ENCODE measurements around the gene HSD3B7.

Gene HSD3B7

DNA sequence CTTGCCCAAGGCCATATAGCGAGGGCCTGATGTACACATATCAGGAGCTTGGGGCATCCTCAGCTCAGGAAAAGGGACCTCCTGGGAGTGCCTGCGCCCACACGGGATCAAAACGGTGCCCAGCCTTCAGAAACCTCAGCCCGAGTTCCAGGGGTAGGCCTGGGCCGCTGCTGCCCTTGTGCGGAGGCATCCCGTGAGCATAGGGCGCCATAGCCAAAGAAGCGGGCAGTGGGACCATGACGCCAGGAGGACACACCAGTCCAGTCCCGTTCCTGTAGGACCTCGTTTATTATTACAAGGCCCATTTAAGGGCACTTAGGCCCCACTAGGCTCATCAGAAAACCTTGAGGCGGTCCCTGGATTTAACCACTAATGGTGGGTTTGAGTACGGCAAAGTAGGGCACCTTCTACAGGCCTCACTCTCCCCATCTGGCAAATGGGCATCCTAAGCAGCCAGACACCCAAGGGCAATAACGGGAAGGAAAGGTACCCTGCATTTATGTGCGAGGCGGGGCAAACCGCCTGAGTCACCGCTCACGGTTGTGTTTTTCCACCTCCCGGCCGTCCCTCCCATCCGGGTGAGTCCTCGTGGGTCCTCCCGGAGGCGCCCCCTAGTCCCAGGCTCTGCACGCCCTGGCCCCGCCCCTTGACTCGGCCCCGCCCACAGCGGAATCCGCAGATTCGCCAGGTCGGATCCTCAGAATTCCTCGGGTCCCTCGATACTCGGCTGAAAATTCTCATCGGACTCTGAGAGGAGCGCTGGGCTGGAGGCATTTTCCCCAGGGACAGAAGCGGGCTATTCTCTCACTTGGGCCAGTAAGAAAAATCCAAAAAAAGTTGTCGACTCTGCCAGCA is 28.2 kb upstream of the HSD3B7 start:
- in situ Hi-C loops (cut with MboI; ENCODE audit: low sequenced_read_pairs), result loop anchor here (10.0 to 25.0 kb wide), 3 partner anchors 480 to 918 kb away; partner anchors contain the start of genes COX6A2, ZNF267 and ZNF843

DNA sequence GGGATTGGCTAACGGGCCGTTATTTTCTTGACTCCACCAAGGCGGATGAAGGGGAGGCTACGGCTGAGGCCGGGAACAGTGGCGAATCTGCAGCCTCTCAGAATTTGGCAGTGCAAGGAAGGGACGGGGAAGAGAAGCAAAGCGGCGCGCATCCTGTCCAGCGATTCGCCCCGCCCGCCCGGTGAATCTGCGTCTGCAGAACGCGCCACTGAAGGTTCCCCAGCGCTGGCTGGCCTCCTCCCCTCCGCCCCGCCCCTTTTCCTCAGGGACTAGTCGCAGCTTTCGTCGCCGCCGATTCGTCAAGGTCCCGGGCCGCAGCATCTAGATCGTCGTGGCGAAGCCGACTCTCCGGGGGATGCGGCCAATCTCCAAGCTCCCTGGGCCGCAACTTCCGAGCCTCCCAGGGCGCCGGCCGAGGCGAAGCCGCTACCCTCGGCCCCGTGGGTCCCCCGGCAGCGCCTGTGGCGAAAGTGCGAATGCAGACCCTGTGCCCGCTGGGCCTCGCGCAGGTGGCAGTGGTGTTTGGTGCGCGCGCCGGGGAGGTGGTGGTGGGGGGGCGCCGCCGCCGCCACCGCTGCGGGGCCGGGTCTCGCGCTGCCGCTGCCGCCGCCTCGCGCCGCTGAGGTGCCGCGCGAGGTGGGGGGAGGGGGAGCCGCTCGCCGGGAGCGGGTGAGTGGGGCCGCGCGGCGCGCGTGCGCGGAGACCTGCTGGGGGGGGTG is 27.4 kb upstream of the HSD3B7 start, which contains the start of gene SETD1A:
TSS of gene SETD1A (plus strand) at position 299 of the 719 bp plus-strand sequence. CDS start 978 bp downstream, outside the sequence.
- in situ Hi-C loops (cut with MboI; ENCODE audit: low sequenced_read_pairs), result loop anchor here (10.0 to 25.0 kb wide), 3 partner anchors 480 to 917 kb away; partner anchors contain the start of genes COX6A2, ZNF267 and ZNF843

GRCh38 chr16:30958175-30959079 is 26.6 kb upstream of the HSD3B7 start:
- in situ Hi-C loops (cut with MboI; ENCODE audit: low sequenced_read_pairs), result loop anchor here (10.0 to 25.0 kb wide), 3 partner anchors 479 to 916 kb away; partner anchors contain the start of genes COX6A2, ZNF267 and ZNF843

GRCh38 chr16:30961384-30961783 is 23.6 kb upstream of the HSD3B7 start:
- in situ Hi-C loops (cut with MboI; ENCODE audit: low sequenced_read_pairs), result loop anchor here (25.0 kb wide), 2 partner anchors 476 to 751 kb away; partner anchors contain the start of genes COX6A2 and ZNF843

DNA sequence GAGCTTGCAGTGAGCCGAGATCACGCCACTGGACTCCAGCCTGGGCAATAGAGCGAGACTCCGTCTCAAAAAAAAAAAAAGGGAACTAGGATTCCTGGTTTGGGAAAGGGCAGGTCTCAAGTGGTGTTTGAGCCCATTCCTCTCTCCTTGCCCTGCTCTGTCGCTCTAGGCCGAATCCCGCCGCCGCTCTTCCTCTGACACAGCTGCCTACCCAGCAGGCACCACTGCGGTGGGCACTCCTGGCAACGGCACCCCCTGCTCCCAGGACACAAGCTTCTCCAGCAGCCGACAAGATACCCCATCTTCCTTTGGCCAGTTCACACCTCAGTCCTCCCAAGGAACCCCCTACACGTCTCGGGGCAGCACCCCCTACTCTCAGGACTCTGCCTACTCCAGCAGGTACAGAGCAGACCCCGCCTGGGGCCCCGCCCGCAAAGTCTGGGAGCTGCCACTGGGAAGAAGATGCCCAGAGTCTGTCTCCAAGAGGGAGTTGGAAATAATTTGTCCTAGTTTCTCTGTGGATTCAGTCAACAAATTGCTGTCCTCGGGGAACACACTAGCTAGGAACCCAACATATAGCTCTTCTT is 21.0 kb upstream of the HSD3B7 start:
- in situ Hi-C loops (cut with MboI; ENCODE audit: low sequenced_read_pairs), result loop anchor here (25.0 kb wide), 2 partner anchors 473 to 748 kb away; partner anchors contain the start of genes COX6A2 and ZNF843

GRCh38 chr16:30964574-30965226 is 20.3 kb upstream of the HSD3B7 start:
- in situ Hi-C loops (cut with MboI; ENCODE audit: low sequenced_read_pairs), result loop anchor here (25.0 kb wide), 2 partner anchors 473 to 748 kb away; partner anchors contain the start of genes COX6A2 and ZNF843

DNA sequence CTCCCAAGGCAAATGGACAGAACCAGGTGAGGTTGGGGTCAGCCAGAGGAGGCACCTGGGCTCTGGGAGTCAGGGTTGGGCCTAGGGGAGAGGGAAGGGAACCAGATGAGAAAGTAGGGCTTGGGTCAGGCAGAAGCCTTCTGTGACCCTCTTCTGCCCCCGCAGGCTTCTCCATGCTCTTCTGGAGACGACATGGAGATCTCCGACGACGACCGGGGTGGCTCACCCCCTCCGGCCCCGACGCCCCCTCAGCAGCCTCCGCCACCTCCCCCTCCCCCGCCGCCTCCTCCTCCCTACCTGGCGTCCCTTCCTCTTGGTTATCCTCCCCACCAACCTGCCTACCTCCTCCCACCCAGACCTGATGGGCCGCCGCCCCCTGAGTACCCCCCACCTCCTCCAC is 19.6 kb upstream of the HSD3B7 start:
- in situ Hi-C loops (cut with MboI; ENCODE audit: low sequenced_read_pairs), result loop anchor here (25.0 kb wide), 2 partner anchors 472 to 747 kb away; partner anchors contain the start of genes COX6A2 and ZNF843

- in situ Hi-C loops (cut with MboI; ENCODE audit: low sequenced_read_pairs), result loop anchor here (25.0 kb wide), 2 partner anchors 471 to 746 kb away; partner anchors contain the start of genes COX6A2 and ZNF843
Observed at GRCh38 chr16:30966033-30966619, 18.9 kb upstream of the HSD3B7 start.

GRCh38 chr16:30967795-30968194 is 17.2 kb upstream of the HSD3B7 start:
- in situ Hi-C loops (cut with MboI; ENCODE audit: low sequenced_read_pairs), result loop anchor here (25.0 kb wide), 2 partner anchors 470 to 745 kb away; partner anchors contain the start of genes COX6A2 and ZNF843

DNA sequence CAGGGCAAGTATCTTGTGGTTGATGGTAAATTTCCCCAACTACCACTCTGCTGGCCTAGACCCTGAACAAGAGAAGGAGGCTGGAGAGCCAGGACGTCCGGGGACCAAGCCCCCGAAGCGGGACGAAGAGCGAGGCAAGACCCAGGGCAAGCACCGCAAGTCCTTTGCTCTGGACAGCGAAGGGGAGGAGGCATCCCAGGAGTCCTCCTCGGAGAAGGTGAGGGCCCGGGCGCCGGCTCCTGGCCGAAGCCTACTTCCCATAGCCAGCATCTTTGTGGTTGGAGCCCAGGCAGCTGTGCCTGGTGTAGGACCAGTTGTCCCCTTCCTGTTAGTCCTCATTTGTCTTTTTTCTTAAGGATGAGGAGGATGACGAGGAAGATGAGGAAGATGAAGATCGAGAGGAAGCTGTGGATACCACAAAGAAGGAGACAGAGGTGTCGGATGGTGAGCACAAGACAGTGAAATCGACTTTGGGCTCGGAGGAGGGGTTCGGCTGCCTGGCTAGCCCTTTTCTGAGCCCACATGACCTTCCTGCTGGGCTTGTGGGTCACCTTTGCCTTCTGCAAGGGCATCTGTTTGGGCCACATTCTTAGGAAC is 15.7 kb upstream of the HSD3B7 start:
- in situ Hi-C loops (cut with MboI; ENCODE audit: low sequenced_read_pairs), result loop anchor here (25.0 kb wide), 2 partner anchors 468 to 743 kb away; partner anchors contain the start of genes COX6A2 and ZNF843

- in situ Hi-C loops (cut with MboI; ENCODE audit: low sequenced_read_pairs), result loop anchor here (25.0 kb wide), 2 partner anchors 466 to 741 kb away; partner anchors contain the start of genes COX6A2 and ZNF843
Observed at GRCh38 chr16:30971298-30971697, 13.7 kb upstream of the HSD3B7 start.

- in situ Hi-C loops (cut with MboI; ENCODE audit: low sequenced_read_pairs), result loop anchor here (25.0 kb wide), 2 partner anchors 464 to 739 kb away; partner anchors contain the start of genes COX6A2 and ZNF843
Observed at GRCh38 chr16:30972872-30973271, 12.1 kb upstream of the HSD3B7 start.

DNA sequence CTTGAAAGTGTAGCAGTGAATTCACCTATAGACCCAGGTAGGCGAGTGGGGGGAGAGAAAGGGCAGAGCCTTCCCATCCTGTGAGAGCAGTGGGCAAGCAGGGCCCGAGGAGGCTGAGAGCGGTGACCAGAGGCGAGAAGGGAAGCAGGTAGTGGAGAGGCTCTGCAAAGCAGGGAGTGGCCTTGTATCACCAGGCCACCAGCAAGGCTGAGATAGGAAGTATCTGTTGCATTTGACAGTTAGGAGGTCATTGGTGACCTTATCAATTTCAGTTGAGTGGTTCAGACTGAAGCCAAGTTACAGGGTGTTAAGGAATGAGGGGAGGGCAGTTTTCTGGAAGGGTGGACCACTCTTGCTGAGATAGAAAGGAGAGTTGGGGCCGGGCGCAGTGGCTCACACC is 10.7 kb upstream of the HSD3B7 start:
- in situ Hi-C loops (cut with MboI; ENCODE audit: low sequenced_read_pairs), result loop anchor here (25.0 kb wide), 2 partner anchors 463 to 738 kb away; partner anchors contain the start of genes COX6A2 and ZNF843

DNA sequence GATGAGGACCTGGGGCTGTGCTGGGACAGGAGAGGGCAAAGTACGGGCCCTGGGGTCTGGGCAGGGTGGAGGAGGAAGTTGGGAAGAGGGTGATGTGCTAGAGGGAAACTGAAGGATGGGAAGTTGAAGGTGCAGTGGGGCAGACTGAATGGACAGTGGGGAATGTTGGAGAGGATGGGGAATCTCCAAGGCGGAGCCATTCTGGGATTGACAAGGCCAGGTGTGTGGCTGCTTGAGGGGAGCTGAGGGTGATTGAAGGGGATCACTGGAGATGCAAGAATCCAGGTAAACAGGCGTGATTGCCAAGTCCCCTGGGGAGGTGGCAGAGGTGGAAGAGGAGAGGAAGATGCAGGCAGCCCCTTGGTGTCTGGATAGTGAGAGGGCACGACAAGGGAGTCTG is 8.5 kb upstream of the HSD3B7 start:
- in situ Hi-C loops (cut with MboI; ENCODE audit: low sequenced_read_pairs), result no loop called here

DNA sequence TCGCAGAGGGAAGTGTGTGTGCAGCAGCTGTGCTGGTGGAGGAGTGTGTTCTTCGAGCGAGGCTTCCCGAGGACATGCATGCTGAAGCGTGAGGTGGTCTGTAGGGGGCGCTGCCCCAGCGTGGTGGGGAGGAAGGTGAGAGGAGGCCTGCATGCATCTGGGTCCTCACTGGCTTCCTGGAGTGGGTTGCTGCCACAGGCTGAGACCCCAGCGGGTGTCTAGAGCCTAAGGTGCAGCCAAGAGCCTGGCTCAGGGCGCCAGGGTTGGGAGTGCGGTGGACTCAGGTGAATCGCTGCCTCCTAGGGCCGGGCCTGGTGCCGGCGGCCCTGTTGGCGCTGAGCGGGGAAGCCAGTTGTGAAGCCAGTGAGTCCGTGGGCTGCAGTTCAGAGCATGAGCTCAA is 7.5 kb upstream of the HSD3B7 start:
- in situ Hi-C loops (cut with MboI; ENCODE audit: low sequenced_read_pairs), result no loop called here

- in situ Hi-C loops (cut with MboI; ENCODE audit: low sequenced_read_pairs), result no loop called here
Observed at GRCh38 chr16:30979170-30980022, 5.6 kb upstream of the HSD3B7 start.

GRCh38 chr16:30980023-30980371 is 5.0 kb upstream of the HSD3B7 start:
- in situ Hi-C loops (cut with MboI; ENCODE audit: low sequenced_read_pairs), result no loop called here

Data from HL-60/S4 treated with retinoic acid at 250 ng/mL for 4 days and 3 days (cell line).